PC-9 (cell line): ENCODE data around the gene FBLN2. TPM values are rescaled to one million over a fixed set of nuclear protein-coding genes. Genes with fewer than 3 reads are reported as not detected.

Experiments used
- BruUV-seq: library from RNA; stranded (reverse); fragments of 400-500 nt; replicated peaks from 2 replicates; lab custom pipeline; 2021; lab: Mats Ljungman, UMichigan
- CTCF ChIA-PET: fragments of 300-600 bp; sonication (Branson Sonifier 250); formaldehyde crosslinking; loops from one replicate; lab custom pipeline; 2022; ENCODE audit warnings: antibody characterized with exemption; lab: Charles Lee
- POLR2A ChIA-PET: fragments of 300-600 bp; sonication (Branson Sonifier 250); formaldehyde crosslinking; loops from one replicate; lab custom pipeline; 2022; ENCODE audit warnings: antibody characterized with exemption; ENCODE audit not compliant: unreplicated experiment; lab: Charles Lee
- DNase-seq, 2 experiments: peaks; one replicate each; pipeline versions ENCODE4 v3.0.0 to v3.0.0-alpha.2; 2015 to 2022; ENCODE audit warnings: mixed read lengths in 1 of 2
- H2AFZ ChIP-seq: fragments of 200-600 bp; sonication (generic); 2 replicates; pipeline ENCODE4 v1.8.1; 2017; ENCODE audit warnings: antibody characterized with exemption
- H3F3A ChIP-seq: fragments of 200-600 bp; sonication (generic); 2 replicates; pipeline ENCODE4 v1.8.1; 2017; ENCODE audit warnings: antibody characterized with exemption, mild to moderate bottlenecking, low read depth; ENCODE audit not compliant: insufficient read depth
- H3K27ac ChIP-seq: fragments of 200-600 bp; sonication (generic); 2 replicates; pipeline ENCODE4 v1.6.1; 2016; ENCODE audit warnings: mixed run types
- H3K27me3 ChIP-seq: fragments of 200-600 bp; sonication (generic); 2 replicates; pipeline ENCODE4 v1.6.1; 2016; ENCODE audit warnings: low read depth, mixed run types; ENCODE audit not compliant: insufficient read depth
- H3K36me3 ChIP-seq: fragments of 200-600 bp; sonication (generic); 2 replicates; pipeline ENCODE4 v1.6.1; 2016; ENCODE audit warnings: low read depth, mixed run types
- H3K4me1 ChIP-seq: fragments of 200-600 bp; sonication (generic); replicated peaks from 2 replicates; pipeline ENCODE4 v1.6.1; 2016; ENCODE audit warnings: mixed run types; ENCODE audit not compliant: insufficient read depth
- H3K4me2 ChIP-seq: fragments of 200-600 bp; sonication (generic); 2 replicates; pipeline ENCODE4 v1.6.1; 2017; ENCODE audit warnings: mixed run types
- H3K4me3 ChIP-seq: fragments of 200-600 bp; sonication (generic); 2 replicates; pipeline ENCODE4 v1.6.1; 2016; ENCODE audit warnings: mixed run types
- H3K79me2 ChIP-seq: fragments of 200-600 bp; sonication (generic); 2 replicates; pipeline ENCODE4 v1.6.1; 2017; ENCODE audit warnings: low read depth, mixed run types
- H3K9me2 ChIP-seq: fragments of 200-600 bp; sonication (generic); 2 replicates; pipeline ENCODE4 v1.8.1; 2017; ENCODE audit warnings: mild to moderate bottlenecking; ENCODE audit not compliant: insufficient read depth
- H3K9me3 ChIP-seq: fragments of 200-600 bp; sonication (generic); 2 replicates; pipeline ENCODE4 v1.8.1; 2016; ENCODE audit warnings: low read depth; ENCODE audit not compliant: insufficient read depth
- H4K20me1 ChIP-seq: fragments of 200-600 bp; sonication (generic); 2 replicates; pipeline ENCODE4 v1.8.1; 2017; ENCODE audit not compliant: insufficient read depth
- CTCF ChIP-seq: fragments of 200-600 bp; sonication (generic); conservative IDR thresholded peaks from 2 replicates; pipeline ENCODE4 v1.6.1; 2017; ENCODE audit warnings: mixed run types, antibody characterized with exemption, mild to moderate bottlenecking, moderate library complexity
- EZH2 ChIP-seq: fragments of 200-600 bp; sonication (generic); IDR thresholded peaks from 2 replicates; pipeline ENCODE4 v1.8.0; 2017; ENCODE audit warnings: antibody characterized with exemption, low read depth
- intact Hi-C: fragments of 100-400 bp; cut with micrococcal nuclease; formaldehyde crosslinking; loops from one replicate; pipeline ENCODE4 v1.10.0; 2022; ENCODE audit not compliant: unreplicated experiment
- total RNA-seq: library from RNA; stranded (reverse); gene quantifications from 2 replicates; pipeline ENCODE4 v1.2.3, GENCODE V29; 2021

Gene FBLN2
- total RNA-seq, 1 experiment from 2014 or later: 0.57 TPM

- DNase-seq: no peak
- Histone ChIP-seq H3K4me3 (no peak overlapping the region), H3F3A (peaks cover 25% of the 10 kb centered on the region), H3K4me1 (peaks cover 53% of the 10 kb centered on the region), H3K9me3 (no peaks in the 10 kb centered on the region), H2AFZ (no peak overlapping the region), H4K20me1 (no peaks in the 10 kb centered on the region), H3K79me2 (no peaks in the 10 kb centered on the region), H3K36me3 (no peaks in the 10 kb centered on the region), H3K27me3 (no peaks in the 10 kb centered on the region), H3K4me2 (peak overlapping the region; percentile 42), H3K27ac (no peak overlapping the region), H3K9me2 (no peaks in the 10 kb centered on the region)
- intact Hi-C loops: loop anchor here (10.0 kb wide), 1 partner anchor 370 kb away; no protein-coding TSS in a partner anchor
- ChIA-PET POLR2A (no interaction called here), CTCF (interaction anchor here (0.7 to 1.2 kb wide), 2 partner anchors 226 to 232 kb away, joined by 4 to 7 read pairs; partner anchors contain the start of gene WNT7A)
- TF ChIP-seq CTCF (no peak), EZH2 (no peak)
- BruUV-seq: no TSS peak
These were observed 105.6 kb downstream of the FBLN2 start for GRCh38 chr3:13654330-13655060.

- Histone ChIP-seq H3F3A (peaks cover 25% of the 10 kb centered on the region), H3K4me2 (peak overlapping the region; percentile 42), H3K9me3 (no peaks in the 10 kb centered on the region), H4K20me1 (no peaks in the 10 kb centered on the region), H3K27ac (no peak overlapping the region), H3K9me2 (no peaks in the 10 kb centered on the region), H3K27me3 (no peaks in the 10 kb centered on the region), H3K4me1 (peaks cover 56% of the 10 kb centered on the region), H3K36me3 (no peaks in the 10 kb centered on the region), H3K4me3 (no peak overlapping the region), H2AFZ (no peak overlapping the region), H3K79me2 (no peaks in the 10 kb centered on the region)
- DNase-seq: peak in 1 of 2 experiments; percentile 65
- no TSS peak for BruUV-seq
- ChIA-PET POLR2A (interaction anchor here (0.6 kb wide), 1 partner anchor 468 kb away, joined by 4 read pairs; no protein-coding TSS in a partner anchor), CTCF (interaction anchor here (0.7 to 1.2 kb wide), 3 partner anchors 159 to 231 kb away, joined by 3 to 7 read pairs (median 4); partner anchors contain the start of gene WNT7A)
- TF ChIP-seq CTCF (peak; percentile 68), EZH2 (no peak)
- intact Hi-C loops: loop anchor here (10.0 kb wide), 1 partner anchor 370 kb away; no protein-coding TSS in a partner anchor
These were observed 106.4 kb downstream of the FBLN2 start for GRCh38 chr3:13655061-13655913.
